Erythroblast (primary cell): ENCODE results near the gene FCAMR.

ENCODE experiments used
- GATA1 ChIP-seq: IDR thresholded peaks from 2 replicates; pipeline ENCODE4 v1.6.1; 2011; ENCODE audit warnings: low read depth, mild to moderate bottlenecking, control low read depth, low read length, moderate library complexity
- POLR2A ChIP-seq: IDR thresholded peaks from 2 replicates; pipeline ENCODE4 v1.6.1; 2011; ENCODE audit warnings: mild to moderate bottlenecking, low read length

- TF ChIP-seq POLR2A: no peak
- no peak for TF ChIP-seq GATA1
Observed at GRCh38 chr1:206926286-206926685, 44.0 kb downstream of the FCAMR start.
